ENCODE measurements around the gene TAL1.

DNA sequence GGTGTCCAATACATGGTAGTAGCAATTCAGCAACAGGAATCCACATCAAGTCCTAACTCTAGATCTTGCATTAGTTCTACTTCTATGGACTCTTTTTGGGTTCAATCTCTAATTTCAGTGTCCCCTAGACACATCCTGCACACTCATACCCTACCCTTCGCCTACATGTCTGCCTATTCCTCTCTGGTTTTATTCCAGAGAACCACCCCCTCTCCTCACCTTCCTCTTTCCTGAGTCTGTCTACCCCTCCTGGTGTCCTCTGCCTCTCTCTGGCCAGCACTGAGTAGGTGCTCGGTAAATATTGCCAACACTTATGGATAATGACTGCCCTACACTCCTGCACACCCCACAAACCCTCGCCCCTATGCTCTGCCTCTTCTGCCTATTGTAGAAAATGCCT lies 9.5 kb downstream of the TAL1 start:
- TF ChIP-seq, protein P1, sequence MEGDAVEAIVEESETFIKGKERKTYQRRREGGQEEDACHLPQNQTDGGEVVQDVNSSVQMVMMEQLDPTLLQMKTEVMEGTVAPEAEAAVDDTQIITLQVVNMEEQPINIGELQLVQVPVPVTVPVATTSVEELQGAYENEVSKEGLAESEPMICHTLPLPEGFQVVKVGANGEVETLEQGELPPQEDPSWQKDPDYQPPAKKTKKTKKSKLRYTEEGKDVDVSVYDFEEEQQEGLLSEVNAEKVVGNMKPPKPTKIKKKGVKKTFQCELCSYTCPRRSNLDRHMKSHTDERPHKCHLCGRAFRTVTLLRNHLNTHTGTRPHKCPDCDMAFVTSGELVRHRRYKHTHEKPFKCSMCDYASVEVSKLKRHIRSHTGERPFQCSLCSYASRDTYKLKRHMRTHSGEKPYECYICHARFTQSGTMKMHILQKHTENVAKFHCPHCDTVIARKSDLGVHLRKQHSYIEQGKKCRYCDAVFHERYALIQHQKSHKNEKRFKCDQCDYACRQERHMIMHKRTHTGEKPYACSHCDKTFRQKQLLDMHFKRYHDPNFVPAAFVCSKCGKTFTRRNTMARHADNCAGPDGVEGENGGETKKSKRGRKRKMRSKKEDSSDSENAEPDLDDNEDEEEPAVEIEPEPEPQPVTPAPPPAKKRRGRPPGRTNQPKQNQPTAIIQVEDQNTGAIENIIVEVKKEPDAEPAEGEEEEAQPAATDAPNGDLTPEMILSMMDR (IDR thresholded peaks at IDR 0.05), result no peak
- TF ChIP-seq POLR2A (IDR thresholded peaks at IDR 0.05) (no peak), EP300 (IDR thresholded peaks at IDR 0.05) (no peak)

Measured in tibial nerve (tissue), 4 donors.